NB4 (cell line): ENCODE measurements around the gene HAAO.

ENCODE experiments used
- CTCF ChIP-seq: IDR thresholded peaks from one replicate; pipeline ENCODE4 v1.5.1; 2012; ENCODE audit warnings: low read depth, low read length
- MAX ChIP-seq: IDR thresholded peaks from 2 replicates; pipeline ENCODE4 v1.6.1; 2011; ENCODE audit warnings: low read depth, low read length

GRCh38 chr2:42786561-42787345 is 5.6 kb downstream of the HAAO start:
- TF ChIP-seq CTCF (no peak), MAX (no peak)
